SK-N-SH (cell line): ENCODE results near the gene SHB.

Source experiments
- CTCF ChIP-seq: fragments of 200-600 bp; sonication (generic); IDR thresholded peaks from 2 replicates; pipeline ENCODE4 v1.6.1; 2017; ENCODE audit warnings: antibody characterized with exemption, mild to moderate bottlenecking, moderate library complexity
- RCOR1 ChIP-seq: fragments of 150-350 bp; IDR thresholded peaks from 2 replicates; pipeline ENCODE4 v1.6.1; 2017; ENCODE audit warnings: antibody characterized with exemption, low read length
- RFX5 ChIP-seq: IDR thresholded peaks from 2 replicates; pipeline ENCODE4 v1.6.1; 2012; ENCODE audit warnings: mild to moderate bottlenecking, improper control_type of control experiment, low read length
- SMC3 ChIP-seq: IDR thresholded peaks from 2 replicates; pipeline ENCODE4 v1.6.1; 2012; ENCODE audit warnings: low read depth, low read length, improper control_type of control experiment
- ZBTB33 ChIP-seq: IDR thresholded peaks from 2 replicates; pipeline ENCODE4 v1.4.0; 2012; ENCODE audit warnings: low read depth, borderline replicate concordance

- TF ChIP-seq CTCF, result no peak
- TF ChIP-seq SMC3, result no peak
- no peak for TF ChIP-seq ZBTB33
- no peak for TF ChIP-seq RFX5
- no peak for TF ChIP-seq RCOR1
Observed at GRCh38 chr9:38010918-38011704, 57.9 kb downstream of the SHB start.
